HG03575 (cell line): ENCODE data around the gene GOLGA6L2.
"Not testable (repeated sequence)": the region's sequence is repeated elsewhere in the genome, so short reads cannot be mapped to it uniquely, and the experiment has no call there.

Experiments
- ATAC-seq: cut with Tn5 transposase; IDR thresholded peaks from one replicate; pipeline ENCODE4 v1.9.1; 2021; ENCODE audit not compliant: unreplicated experiment, insufficient number of reproducible peaks, low FRiP score; ENCODE audit errors: extremely low read depth

GOLGA6L2 gene

GRCh38 chr15:23436421-23436820 lies 10.6 kb downstream of the GOLGA6L2 start:
- ATAC-seq: no peak

- ATAC-seq: not testable (repeated sequence)
Observed at GRCh38 chr15:23434699-23435098, 12.3 kb downstream of the GOLGA6L2 start.

- not testable (repeated sequence) for ATAC-seq
Observed at GRCh38 chr15:23425327-23425726, 21.7 kb downstream of the GOLGA6L2 start.

GRCh38 chr15:23424111-23424904 lies 22.7 kb downstream of the GOLGA6L2 start:
- no peak for ATAC-seq

GRCh38 chr15:23422946-23423708 lies 23.9 kb downstream of the GOLGA6L2 start:
- no peak for ATAC-seq

GRCh38 chr15:23422099-23422945 lies 24.7 kb downstream of the GOLGA6L2 start:
- ATAC-seq: no peak

- no peak for ATAC-seq
Observed at GRCh38 chr15:23420806-23421575, 26.1 kb downstream of the GOLGA6L2 start.

GRCh38 chr15:23416349-23417276 lies 30.4 kb downstream of the GOLGA6L2 start:
- ATAC-seq: no peak

- ATAC-seq: not testable (repeated sequence)
Observed at GRCh38 chr15:23415866-23416265, 31.2 kb downstream of the GOLGA6L2 start.

GRCh38 chr15:23415321-23415865 lies 31.6 kb downstream of the GOLGA6L2 start:
- no peak for ATAC-seq

- not testable (repeated sequence) for ATAC-seq
Observed at GRCh38 chr15:23412881-23413600, 34.0 kb downstream of the GOLGA6L2 start.

GRCh38 chr15:23411841-23412240 lies 35.2 kb downstream of the GOLGA6L2 start:
- ATAC-seq: no peak

GRCh38 chr15:23403550-23403949 lies 43.5 kb downstream of the GOLGA6L2 start:
- no peak for ATAC-seq

- no peak for ATAC-seq
Observed at GRCh38 chr15:23402544-23402943, 44.5 kb downstream of the GOLGA6L2 start.

GRCh38 chr15:23402140-23402539 lies 44.9 kb downstream of the GOLGA6L2 start:
- no peak for ATAC-seq

- no peak for ATAC-seq
Observed at GRCh38 chr15:23401627-23402026, 45.4 kb downstream of the GOLGA6L2 start.

GRCh38 chr15:23399207-23399606 lies 47.8 kb downstream of the GOLGA6L2 start:
- not testable (repeated sequence) for ATAC-seq
